ENCODE data around the gene FAF1.

DNA sequence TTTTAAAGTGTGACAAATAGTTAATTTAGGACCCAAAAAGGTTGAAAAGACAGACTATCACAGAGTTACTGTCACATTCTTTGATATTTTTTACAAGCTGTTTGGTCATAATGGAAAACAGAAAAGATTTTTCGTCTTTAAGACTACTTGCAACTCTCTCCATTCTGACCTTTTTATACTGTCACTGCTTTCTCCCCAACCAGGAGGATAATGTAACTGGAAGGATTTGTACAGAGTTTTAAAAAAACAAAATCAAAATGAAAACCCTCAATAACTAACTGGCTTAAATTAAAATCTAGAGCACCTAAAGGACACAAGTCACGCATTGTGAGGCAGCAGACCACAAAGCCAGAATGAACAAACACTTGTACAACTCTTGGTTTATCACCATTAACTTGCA lies 257.7 kb downstream of the FAF1 start:
- TF ChIP-seq, protein P1, sequence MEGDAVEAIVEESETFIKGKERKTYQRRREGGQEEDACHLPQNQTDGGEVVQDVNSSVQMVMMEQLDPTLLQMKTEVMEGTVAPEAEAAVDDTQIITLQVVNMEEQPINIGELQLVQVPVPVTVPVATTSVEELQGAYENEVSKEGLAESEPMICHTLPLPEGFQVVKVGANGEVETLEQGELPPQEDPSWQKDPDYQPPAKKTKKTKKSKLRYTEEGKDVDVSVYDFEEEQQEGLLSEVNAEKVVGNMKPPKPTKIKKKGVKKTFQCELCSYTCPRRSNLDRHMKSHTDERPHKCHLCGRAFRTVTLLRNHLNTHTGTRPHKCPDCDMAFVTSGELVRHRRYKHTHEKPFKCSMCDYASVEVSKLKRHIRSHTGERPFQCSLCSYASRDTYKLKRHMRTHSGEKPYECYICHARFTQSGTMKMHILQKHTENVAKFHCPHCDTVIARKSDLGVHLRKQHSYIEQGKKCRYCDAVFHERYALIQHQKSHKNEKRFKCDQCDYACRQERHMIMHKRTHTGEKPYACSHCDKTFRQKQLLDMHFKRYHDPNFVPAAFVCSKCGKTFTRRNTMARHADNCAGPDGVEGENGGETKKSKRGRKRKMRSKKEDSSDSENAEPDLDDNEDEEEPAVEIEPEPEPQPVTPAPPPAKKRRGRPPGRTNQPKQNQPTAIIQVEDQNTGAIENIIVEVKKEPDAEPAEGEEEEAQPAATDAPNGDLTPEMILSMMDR (IDR thresholded peaks at IDR 0.05; ENCODE audit: low read depth, low read length, missing input control): no peak
- TF ChIP-seq, protein P2, sequence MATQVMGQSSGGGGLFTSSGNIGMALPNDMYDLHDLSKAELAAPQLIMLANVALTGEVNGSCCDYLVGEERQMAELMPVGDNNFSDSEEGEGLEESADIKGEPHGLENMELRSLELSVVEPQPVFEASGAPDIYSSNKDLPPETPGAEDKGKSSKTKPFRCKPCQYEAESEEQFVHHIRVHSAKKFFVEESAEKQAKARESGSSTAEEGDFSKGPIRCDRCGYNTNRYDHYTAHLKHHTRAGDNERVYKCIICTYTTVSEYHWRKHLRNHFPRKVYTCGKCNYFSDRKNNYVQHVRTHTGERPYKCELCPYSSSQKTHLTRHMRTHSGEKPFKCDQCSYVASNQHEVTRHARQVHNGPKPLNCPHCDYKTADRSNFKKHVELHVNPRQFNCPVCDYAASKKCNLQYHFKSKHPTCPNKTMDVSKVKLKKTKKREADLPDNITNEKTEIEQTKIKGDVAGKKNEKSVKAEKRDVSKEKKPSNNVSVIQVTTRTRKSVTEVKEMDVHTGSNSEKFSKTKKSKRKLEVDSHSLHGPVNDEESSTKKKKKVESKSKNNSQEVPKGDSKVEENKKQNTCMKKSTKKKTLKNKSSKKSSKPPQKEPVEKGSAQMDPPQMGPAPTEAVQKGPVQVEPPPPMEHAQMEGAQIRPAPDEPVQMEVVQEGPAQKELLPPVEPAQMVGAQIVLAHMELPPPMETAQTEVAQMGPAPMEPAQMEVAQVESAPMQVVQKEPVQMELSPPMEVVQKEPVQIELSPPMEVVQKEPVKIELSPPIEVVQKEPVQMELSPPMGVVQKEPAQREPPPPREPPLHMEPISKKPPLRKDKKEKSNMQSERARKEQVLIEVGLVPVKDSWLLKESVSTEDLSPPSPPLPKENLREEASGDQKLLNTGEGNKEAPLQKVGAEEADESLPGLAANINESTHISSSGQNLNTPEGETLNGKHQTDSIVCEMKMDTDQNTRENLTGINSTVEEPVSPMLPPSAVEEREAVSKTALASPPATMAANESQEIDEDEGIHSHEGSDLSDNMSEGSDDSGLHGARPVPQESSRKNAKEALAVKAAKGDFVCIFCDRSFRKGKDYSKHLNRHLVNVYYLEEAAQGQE (IDR thresholded peaks at IDR 0.05): no peak
- TF ChIP-seq YY1 (IDR thresholded peaks at IDR 0.05) (no peak), TAF1 (conservative IDR thresholded peaks at IDR 0.05) (no peak), FOXA1 (IDR thresholded peaks at IDR 0.05) (no peak), RXRA (IDR thresholded peaks at IDR 0.05) (no peak), EGR1 (IDR thresholded peaks at IDR 0.05; ENCODE audit: low read depth in 2 of 2) (no peak), SP1 (IDR thresholded peaks at IDR 0.05) (no peak), GABPA (IDR thresholded peaks at IDR 0.05 in 1 of 2, conservative IDR thresholded peaks at IDR 0.05 in 1 of 2) (no peak), RAD21 (IDR thresholded peaks at IDR 0.05) (no peak)
- TF ChIP-seq, protein P3, sequence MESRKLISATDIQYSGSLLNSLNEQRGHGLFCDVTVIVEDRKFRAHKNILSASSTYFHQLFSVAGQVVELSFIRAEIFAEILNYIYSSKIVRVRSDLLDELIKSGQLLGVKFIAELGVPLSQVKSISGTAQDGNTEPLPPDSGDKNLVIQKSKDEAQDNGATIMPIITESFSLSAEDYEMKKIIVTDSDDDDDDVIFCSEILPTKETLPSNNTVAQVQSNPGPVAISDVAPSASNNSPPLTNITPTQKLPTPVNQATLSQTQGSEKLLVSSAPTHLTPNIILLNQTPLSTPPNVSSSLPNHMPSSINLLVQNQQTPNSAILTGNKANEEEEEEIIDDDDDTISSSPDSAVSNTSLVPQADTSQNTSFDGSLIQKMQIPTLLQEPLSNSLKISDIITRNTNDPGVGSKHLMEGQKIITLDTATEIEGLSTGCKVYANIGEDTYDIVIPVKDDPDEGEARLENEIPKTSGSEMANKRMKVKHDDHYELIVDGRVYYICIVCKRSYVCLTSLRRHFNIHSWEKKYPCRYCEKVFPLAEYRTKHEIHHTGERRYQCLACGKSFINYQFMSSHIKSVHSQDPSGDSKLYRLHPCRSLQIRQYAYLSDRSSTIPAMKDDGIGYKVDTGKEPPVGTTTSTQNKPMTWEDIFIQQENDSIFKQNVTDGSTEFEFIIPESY (IDR thresholded peaks at IDR 0.05): no peak
- TF ChIP-seq, protein P4, sequence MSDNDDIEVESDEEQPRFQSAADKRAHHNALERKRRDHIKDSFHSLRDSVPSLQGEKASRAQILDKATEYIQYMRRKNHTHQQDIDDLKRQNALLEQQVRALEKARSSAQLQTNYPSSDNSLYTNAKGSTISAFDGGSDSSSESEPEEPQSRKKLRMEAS (IDR thresholded peaks at IDR 0.05): no peak
- TF ChIP-seq, protein P5, sequence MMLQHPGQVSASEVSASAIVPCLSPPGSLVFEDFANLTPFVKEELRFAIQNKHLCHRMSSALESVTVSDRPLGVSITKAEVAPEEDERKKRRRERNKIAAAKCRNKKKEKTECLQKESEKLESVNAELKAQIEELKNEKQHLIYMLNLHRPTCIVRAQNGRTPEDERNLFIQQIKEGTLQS (IDR thresholded peaks at IDR 0.05): no peak

Data from liver (tissue), 3 donors.